ENCODE results near the gene DEPDC5.
A peak's percentile ranks its signal among the peaks of the same experiment; 100 is the strongest.

Gene DEPDC5

DNA sequence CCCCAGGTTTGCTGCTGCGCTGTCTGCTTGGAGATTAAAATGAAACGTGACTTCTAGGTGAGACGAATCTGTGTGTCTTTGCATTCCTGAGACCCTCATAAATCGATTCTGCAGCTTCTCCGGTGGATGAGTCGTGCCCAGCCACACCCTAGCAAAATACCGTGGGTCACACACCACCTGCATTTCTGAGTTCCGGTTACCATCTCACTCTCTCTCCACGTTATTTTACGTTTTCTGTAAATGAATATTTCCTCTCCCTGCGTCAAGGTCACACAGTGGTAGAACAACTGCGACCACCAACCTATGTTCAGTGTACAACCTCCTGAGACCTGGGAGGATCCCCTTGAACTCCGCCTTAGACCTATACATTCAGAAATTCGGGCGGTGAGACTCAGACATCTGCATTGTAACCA lies 191.6 kb downstream of the DEPDC5 start:
- Histone ChIP-seq H3K27ac (peak overlapping the region; percentile 96 to 99), H3K9me3 (no peaks in the 10 kb centered on the region), H3K4me1 (peaks cover 0 to 52% (median 29%) of the 10 kb centered on the region in 4 donors), H3K4me3 (peak overlapping the region; percentile 82 to 97), H3K36me3 (peaks cover 0 to 5% (median 0%) of the 10 kb centered on the region in 3 donors), H3K27me3 (no peaks in the 10 kb centered on the region)
- no peak for TF ChIP-seq CTCF (IDR thresholded peaks at IDR 0.05)
- intact Hi-C loops (cut with DNase I; ENCODE audit: low total_unique reads): no loop called here
- DNase-seq: no peak

DNA sequence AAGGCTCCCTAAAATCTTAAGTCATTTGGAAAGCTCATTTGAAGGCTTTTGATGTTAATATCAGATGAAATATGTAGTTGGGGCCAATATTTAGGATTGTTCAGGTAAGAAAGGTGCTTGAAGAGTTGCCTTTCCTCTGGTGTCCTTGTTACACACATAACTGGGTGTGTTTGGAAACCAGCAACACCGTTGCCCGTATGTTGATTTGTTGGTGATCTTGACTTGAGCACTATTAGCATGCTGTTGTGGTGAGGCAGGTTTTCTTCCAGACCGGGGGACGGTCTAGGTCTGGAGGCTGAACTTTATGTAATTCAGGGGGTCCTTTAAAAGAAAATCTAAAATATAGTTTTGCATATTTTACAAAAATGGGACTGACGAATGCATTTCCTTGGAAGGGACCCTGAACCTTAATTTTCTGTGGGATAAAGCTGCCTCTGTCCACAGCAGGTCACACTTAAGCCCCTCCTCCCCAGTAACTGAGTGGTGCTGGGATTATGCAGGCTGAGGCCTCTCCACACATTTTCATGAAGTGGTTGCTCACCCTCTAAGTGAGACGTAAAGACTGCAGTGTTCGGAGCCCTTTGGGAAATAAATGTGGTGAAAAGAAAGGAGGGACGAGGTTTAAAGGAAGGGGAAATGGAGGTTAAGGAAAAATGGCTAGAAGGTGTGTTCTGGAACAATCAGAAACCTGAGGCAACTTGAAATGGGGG lies 192.3 kb downstream of the DEPDC5 start:
- H3K27me3 ChIP-seq: no peaks in the 10 kb centered on the region
- intact Hi-C loops (cut with DNase I; ENCODE audit: low total_unique reads): no loop called here
- peak overlapping the region; percentile 82 to 97 for H3K4me3 ChIP-seq
- H3K27ac ChIP-seq: peak overlapping the region; percentile 96 to 99
- H3K9me3 ChIP-seq: no peaks in the 10 kb centered on the region
- no peak for DNase-seq
- TF ChIP-seq CTCF (IDR thresholded peaks at IDR 0.05): no peak
- peaks cover 0 to 59% (median 36%) of the 10 kb centered on the region in 4 donors for H3K4me1 ChIP-seq
- H3K36me3 ChIP-seq: peaks cover 0 to 5% (median 0%) of the 10 kb centered on the region in 3 donors

- Histone ChIP-seq H3K27ac (peak overlapping the region; percentile 96 to 99), H3K27me3 (no peaks in the 10 kb centered on the region), H3K4me3 (peak overlapping the region; percentile 20 to 97), H3K36me3 (peaks cover 0 to 5% (median 0%) of the 10 kb centered on the region in 3 donors), H3K4me1 (peaks cover 0 to 71% (median 47%) of the 10 kb centered on the region in 4 donors), H3K9me3 (no peaks in the 10 kb centered on the region)
- peak; percentile 23 to 31 for TF ChIP-seq CTCF (IDR thresholded peaks at IDR 0.05)
- DNase-seq: no peak
- intact Hi-C loops (cut with DNase I; ENCODE audit: low total_unique reads): no loop called here
Measured at GRCh38 chr22:31947296-31947695, 193.5 kb downstream of the DEPDC5 start.

DNA sequence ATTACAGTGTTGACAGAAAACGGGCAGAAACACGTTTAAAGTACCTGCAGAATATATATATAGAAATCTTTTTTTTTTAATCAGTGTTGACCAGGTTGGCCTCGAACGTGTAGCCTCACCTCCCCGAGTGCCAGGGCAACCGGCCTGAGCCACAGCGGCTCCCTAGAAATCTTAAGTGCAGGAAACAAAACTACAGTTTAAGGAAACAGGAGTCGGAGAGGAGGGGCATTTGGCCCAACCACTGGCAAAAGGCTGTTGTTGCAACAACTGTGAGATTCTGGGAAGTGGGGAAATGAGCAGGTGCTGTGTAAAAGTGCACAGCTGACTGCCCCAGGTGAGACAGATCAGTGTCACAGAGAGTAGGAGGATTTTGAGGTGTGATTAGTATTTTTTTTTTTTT lies 194.2 kb downstream of the DEPDC5 start:
- no peak for DNase-seq
- peaks cover 0 to 78% (median 51%) of the 10 kb centered on the region in 4 donors for H3K4me1 ChIP-seq
- no peak for TF ChIP-seq CTCF (IDR thresholded peaks at IDR 0.05)
- no peaks in the 10 kb centered on the region for H3K9me3 ChIP-seq
- peaks cover 0 to 5% (median 0%) of the 10 kb centered on the region in 3 donors for H3K36me3 ChIP-seq
- no peak overlapping the region for H3K4me3 ChIP-seq
- no peaks in the 10 kb centered on the region for H3K27me3 ChIP-seq
- intact Hi-C loops (cut with DNase I; ENCODE audit: low total_unique reads): no loop called here
- peak overlapping the region; percentile 96 to 99 for H3K27ac ChIP-seq

- intact Hi-C loops (cut with DNase I; ENCODE audit: low total_unique reads): no loop called here
- TF ChIP-seq CTCF (IDR thresholded peaks at IDR 0.05): no peak
- peak overlapping the region in 1 of 2 donors; percentile 5 for H3K4me3 ChIP-seq
- peaks cover 0 to 93% (median 68%) of the 10 kb centered on the region in 4 donors for H3K4me1 ChIP-seq
- peaks cover 0 to 5% (median 0%) of the 10 kb centered on the region in 3 donors for H3K36me3 ChIP-seq
- DNase-seq: peak in 1 of 2 donors; percentile 72
- peak overlapping the region; percentile 81 to 99 for H3K27ac ChIP-seq
- H3K27me3 ChIP-seq: no peaks in the 10 kb centered on the region
- H3K9me3 ChIP-seq: no peaks in the 10 kb centered on the region
Measured at GRCh38 chr22:31950226-31950625, 196.4 kb downstream of the DEPDC5 start.

Data from tibial artery (tissue), 4 donors.